LHCN-M2 (cell line): ENCODE data around the gene PKP1. TPM values are rescaled to one million over a fixed set of nuclear protein-coding genes. Genes with fewer than 3 reads are reported as not detected.

Experiments used
- DNase-seq: peaks from one replicate; pipeline ENCODE4 v3.0.0-alpha.2; 2012; ENCODE audit warnings: low read depth
- total RNA-seq: library from RNA; depleted of rRNA; stranded (reverse); fragments of >200 nt; gene quantifications from 2 replicates; pipeline ENCODE4 v1.2.3, GENCODE V29; 2014

Gene PKP1
- total RNA-seq, 1 experiment from 2014 or later: not detected

- DNase-seq: no peak
Observed at GRCh38 chr1:201350361-201350725, 67.0 kb downstream of the PKP1 start.

GRCh38 chr1:201350884-201351283, 67.6 kb downstream of the PKP1 start:
- DNase-seq: no peak

GRCh38 chr1:201351617-201352016, 68.3 kb downstream of the PKP1 start:
- DNase-seq: no peak

DNA sequence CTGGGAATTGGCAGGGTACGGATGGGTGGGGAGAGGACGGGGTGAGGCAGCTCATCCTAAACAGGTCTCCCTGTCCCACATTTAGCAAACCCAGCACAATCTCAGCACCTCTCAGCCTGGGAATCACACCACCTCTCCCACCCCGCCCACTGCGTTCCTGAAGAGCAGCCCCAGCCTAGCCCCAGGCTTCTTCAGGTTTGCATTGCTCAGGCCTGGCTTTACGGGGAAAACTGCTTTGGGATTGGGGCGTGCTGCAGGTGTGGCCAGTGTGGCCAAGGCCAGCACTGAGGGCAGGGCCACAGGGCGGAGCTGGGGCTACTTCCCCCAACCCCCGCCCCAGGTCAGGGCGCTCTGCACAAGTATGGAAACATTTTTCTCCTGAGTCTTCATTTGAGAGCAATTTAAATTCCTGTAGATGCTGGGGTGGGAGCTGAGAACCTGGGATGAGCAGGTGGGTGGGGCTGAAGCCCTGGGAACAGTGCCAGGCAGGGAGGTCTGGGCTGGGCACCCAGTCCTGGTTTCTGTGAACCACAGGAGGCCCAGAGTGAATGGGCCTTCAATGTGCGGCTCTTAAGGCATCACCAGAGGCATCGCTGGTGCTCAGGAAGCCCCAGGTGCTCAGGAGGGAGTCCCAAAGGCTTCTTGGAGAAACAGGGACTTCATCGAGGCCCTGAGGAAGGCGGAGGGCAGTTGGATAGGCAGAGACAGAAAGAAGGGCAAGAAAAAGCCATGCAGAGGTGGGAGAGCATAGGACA, 70.1 kb downstream of the PKP1 start:
- no peak for DNase-seq

- DNase-seq: no peak
Observed at GRCh38 chr1:201354151-201354900, 71.0 kb downstream of the PKP1 start.

DNA sequence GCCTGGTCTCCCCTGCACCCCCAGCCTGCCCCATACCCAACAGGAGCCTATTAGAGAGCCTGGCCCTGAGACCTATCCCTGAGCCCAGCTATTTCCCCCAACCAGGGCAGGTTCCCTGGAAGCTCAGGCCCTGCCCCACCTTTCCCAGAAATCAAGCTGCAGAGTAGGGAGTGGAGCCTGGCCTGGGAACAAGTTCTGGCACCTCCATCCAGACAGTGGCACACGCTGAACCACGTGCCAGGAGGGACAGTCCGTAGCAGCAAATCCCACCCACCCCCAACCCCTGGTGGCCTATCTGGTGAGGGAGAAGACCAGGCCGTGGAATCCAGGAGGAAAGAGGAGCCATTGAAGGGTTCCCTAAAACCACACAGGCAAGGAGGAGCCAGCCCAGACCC, 71.6 kb downstream of the PKP1 start:
- DNase-seq: no peak

DNA sequence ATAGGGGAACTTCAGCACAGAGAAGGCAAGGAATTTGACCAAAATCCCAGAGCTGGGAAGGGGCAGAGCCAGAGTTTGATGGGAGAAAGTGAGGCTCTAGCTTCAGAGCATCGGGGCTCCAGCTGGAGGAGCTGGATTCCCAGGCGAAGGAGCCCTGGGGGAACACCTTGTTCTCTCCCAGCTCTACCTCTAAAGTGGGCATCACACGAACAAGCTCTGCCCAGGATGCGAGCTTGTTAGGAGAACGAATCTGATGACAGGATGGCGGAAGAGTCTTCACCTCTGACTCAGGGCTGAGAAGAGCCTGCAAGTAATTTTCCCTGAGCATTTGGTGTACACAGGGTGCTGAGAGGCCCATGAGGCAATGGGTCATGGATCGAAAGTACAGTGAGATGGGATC, 72.2 kb downstream of the PKP1 start:
- DNase-seq: no peak

- DNase-seq: no peak
Observed at GRCh38 chr1:201356236-201356635, 72.9 kb downstream of the PKP1 start.

DNA sequence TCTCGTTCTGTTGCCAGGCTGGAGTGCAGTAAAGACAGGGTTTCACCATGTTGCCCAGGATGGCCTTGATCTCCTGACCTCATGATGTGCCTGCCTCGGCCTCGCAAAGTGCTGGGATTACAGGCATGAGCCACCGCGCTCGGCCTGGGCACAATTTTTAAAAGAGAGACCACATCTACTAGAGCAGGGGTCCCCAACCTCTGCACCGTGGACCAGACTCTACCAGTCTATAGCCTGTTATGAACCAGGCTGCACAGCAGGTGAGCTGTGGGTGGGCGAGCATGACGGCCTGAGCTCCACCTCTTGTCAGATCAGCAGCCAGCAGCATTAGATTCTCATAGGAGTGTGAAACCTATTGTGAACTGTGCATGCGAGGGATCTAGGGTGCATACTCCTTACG, 73.4 kb downstream of the PKP1 start:
- DNase-seq: no peak

- no peak for DNase-seq
Observed at GRCh38 chr1:201357211-201357610, 73.9 kb downstream of the PKP1 start.

GRCh38 chr1:201357636-201358348, 74.5 kb downstream of the PKP1 start:
- no peak for DNase-seq

DNA sequence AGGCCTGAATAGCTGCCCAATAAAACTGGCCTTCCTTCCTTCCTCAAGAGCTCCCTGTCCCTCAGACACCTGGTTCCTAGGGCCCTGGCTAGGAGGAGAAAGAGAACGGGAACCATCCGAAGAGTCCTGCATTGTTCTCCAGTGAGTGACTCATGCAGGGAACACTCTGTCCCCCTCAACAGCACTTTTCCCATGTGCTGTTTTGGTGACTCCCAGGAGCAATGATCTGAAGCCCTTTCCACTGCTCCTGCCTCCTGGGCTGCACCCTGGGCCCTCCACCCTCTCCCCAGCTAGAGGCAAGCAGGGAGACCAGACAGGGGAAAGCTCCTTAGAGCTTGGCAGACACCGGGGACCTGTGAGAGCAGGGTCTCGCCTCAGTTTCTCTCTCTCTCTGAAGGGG, 75.3 kb downstream of the PKP1 start:
- peak; percentile 79 for DNase-seq

DNA sequence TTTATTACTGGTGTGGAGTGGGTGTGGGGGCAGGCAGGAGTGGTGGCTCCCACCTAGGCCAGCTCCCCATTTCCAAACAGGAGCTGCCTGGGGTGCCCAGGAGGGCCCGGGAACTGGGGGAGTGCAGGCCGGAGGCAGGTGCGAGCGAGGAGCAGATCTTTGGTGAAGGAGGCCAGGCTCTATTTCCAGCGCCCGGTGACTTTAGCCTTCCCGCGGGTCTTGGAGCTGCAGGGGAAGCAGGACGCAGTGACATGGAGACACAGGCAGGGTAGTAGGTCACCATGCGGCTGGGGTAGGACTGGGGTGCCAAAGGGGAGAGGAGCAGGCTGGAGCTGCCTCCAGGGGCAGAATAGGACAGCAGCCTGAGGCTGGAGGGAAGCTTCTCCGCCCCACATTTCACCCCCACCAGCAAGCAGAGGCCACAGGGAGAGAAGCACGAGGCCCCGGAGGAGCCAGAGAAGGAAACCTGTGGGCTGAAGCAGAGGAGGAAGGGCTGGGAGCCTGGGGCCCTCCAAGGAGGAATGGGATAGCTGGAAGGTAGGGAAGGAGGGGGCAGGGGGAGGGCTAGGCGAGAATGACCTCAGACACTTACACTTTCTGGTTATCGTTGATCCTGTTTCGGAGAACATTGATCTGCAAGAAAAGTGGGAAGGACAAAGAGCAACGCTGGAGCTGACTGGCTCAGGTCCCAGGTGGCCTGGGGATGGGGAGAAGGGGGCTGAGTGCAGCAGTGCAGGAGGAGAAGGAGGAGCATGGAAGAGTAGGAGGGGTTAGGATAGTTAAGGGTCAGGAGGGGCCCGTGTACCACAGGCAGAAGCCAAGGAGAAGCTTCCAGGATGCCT, 75.9 kb downstream of the PKP1 start:
- no peak for DNase-seq

DNA sequence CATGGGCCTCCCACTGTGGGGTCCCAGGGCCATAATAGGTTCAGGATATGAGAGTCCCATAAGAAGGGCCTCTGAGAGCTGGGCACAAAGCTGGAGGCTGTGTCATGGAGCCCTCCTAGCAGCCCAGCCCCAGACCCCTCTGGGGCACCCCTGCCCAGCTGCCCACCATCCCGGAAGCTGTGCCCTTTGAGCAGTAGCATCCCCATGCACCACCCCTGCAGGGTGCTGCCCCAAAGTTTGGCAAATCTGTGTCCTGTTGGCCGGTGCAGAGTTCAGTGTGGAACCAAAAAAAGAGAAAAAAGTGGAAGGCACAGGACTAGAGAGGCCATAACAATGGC, 76.5 kb downstream of the PKP1 start:
- no peak for DNase-seq

GRCh38 chr1:201360486-201360885, 77.2 kb downstream of the PKP1 start:
- DNase-seq: no peak

DNA sequence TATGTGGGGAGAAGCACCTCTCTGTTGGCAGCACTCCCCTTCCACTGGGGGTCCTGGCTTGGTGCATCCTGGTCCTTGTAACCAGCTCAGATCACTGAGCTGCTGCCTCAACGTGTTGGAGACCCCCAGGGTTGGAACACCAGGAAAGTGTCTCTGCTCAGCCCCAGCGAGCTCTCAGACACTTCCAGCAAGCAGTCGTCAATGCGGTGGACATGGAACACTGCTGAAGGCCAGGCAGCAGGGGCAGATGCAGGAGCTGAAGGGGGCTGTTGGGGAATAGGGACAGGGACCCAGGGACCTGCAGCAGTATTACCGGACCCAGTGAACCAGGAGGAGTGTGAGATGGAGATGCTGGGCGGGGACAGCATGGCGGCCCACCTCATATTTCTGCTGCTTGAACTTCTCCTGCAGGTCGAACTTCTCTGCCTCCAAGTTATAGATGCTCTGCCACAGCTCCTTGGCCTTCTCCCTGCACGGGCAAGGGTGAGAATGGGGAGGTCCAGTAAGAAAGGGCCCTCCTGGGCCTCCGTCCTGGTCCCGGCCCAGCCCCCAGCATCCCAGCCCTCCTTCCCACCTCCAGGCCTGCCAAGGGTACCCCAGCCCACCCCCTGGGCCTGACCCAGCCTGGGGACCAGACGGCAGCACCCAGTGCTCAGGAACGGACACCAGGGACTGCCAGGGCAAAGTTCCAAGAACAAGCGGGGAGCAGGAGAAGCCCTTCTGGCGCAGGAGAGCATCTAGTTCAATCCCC, 77.8 kb downstream of the PKP1 start:
- DNase-seq: no peak

DNA sequence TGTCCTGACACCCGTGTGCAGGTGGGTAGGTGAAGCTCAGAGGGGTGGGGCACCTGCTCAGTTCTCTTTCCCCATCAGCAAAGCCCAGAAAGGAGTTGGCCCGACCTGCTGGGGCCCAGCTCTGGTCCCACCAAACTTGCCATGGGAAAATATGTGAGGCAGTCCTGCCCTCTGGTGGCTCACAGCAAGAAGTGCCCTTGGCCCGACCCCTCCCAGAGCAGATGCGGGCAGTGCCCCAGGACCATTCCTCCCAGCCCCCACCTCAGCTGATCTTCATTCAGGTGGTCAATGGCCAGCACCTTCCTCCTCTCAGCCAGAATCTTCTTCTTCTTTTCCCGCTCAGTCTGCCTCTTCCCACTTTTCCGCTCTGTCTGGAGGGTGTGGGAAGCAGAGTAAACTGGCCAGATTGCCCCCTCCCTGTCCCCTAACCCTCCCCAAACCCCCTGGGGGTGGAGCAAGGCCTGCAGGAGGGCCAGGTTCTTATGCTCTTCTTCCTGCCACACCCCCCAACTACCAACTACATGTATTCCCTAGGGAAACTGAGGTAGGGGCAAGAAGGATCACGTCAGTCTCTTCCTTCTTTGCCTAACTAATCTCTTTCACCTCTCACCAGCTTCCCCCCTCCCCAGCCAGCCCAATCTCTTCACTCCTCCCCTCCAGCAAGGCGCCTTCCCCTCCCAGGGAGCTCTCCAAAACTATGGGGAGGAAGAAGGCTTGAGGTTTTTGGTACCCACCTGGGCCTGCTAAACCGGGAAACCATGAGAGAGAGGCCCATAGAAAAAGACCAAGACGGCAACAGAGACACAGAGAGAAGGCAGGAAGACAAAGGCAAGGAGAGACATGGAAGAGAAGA, 78.6 kb downstream of the PKP1 start:
- peak; percentile 26 for DNase-seq

- DNase-seq: no peak
Observed at GRCh38 chr1:201362906-201363305, 79.6 kb downstream of the PKP1 start.

DNA sequence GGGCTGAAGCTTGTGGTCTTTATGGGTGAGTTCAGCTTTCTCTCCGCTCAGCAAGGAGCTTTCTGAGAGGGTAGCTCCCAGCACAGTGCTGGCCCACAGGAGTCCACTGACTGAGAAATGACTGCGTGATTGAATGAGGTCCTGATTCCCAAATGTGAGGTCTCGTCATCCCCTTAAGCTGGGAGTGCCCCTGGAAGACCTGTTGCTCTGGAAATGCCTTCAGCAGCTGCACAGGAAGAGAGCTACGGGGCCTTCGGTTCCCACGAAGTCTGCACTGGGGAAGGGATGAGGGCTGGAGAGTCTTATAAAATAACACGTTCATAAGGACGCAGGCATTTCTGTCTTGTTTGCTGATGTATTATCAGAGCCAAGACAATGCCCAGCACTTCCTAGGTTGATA, 80.2 kb downstream of the PKP1 start:
- no peak for DNase-seq

- DNase-seq: no peak
Observed at GRCh38 chr1:201364808-201365105, 81.5 kb downstream of the PKP1 start.
